ENCODE results near the gene ZNF557.
"Not testable (repeated sequence)": the region's sequence is repeated elsewhere in the genome, so short reads cannot be mapped to it uniquely, and the experiment has no call there.

DNA sequence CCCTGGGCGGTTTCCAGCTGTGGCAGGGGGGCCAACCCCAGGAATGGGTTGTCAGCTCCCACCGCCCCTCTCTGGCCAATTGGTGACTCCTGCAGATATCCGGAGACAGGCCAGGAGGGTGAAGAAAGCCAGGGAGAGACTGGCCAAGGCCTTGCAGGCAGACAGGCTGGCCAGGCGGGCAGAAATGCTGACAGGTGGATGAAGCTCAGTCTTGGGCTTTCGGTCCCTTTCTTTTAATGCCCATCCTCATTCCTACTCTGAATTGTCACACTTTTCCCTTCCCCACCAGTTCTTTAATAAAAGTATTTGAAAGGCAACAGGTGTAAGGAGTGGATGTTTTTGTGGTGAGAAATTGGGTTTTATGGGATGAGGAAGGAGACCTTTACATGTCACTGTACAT is 18.1 kb upstream of the ZNF557 start:
- TF ChIP-seq CTCF, POLR2A (IDR thresholded peaks at IDR 0.05): not testable (repeated sequence)

Data from esophagus squamous epithelium (tissue), 4 donors.